SK-N-SH (cell line): Measurements from ENCODE around the gene KIF13A.

Experiments used
- CTCF ChIP-seq: fragments of 200-600 bp; sonication (generic); IDR thresholded peaks from 2 replicates; pipeline ENCODE4 v1.6.1; 2017; ENCODE audit warnings: antibody characterized with exemption, mild to moderate bottlenecking, moderate library complexity
- REST ChIP-seq: IDR thresholded peaks from 2 replicates; pipeline ENCODE4 v1.6.1; 2012; ENCODE audit warnings: mild to moderate bottlenecking, low read depth, low read length, moderate library complexity
- TAF1 ChIP-seq: IDR thresholded peaks from 2 replicates; pipeline ENCODE4 v1.6.1; 2012; ENCODE audit warnings: low read depth, mild to moderate bottlenecking, low read length, moderate library complexity, borderline replicate concordance
- TF ChIP-seq, protein P1 (sequence below): fragments of 150-350 bp; IDR thresholded peaks from 2 replicates; pipeline ENCODE4 v1.6.1; 2017; ENCODE audit warnings: antibody characterized with exemption, low read length, low read depth, borderline replicate concordance

DNA sequence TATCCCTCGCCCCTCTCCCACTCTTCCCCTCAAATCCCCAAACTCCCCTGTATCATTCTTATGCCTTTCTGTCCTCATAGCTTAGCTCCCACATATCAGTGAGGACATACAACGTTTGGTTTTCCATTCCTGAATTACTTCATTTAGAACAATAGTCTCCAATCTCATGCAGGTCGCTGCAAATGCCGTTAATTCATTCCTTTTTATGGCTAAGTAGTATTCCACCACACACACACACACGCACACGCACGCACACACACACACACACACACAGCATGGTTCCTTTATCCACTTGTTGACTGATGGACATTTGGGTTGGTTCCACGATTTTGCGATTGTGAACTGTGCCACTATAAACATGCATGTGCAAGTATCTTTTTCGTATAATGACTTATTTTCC lies 112.7 kb downstream of the KIF13A start:
- TF ChIP-seq, protein P1, sequence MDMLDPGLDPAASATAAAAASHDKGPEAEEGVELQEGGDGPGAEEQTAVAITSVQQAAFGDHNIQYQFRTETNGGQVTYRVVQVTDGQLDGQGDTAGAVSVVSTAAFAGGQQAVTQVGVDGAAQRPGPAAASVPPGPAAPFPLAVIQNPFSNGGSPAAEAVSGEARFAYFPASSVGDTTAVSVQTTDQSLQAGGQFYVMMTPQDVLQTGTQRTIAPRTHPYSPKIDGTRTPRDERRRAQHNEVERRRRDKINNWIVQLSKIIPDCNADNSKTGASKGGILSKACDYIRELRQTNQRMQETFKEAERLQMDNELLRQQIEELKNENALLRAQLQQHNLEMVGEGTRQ, result no peak
- TF ChIP-seq TAF1 (no peak), REST (no peak), CTCF (no peak)
